Measurements from ENCODE around the gene UGT2B15.
"Not testable (repeated sequence)": the region's sequence is repeated elsewhere in the genome, so short reads cannot be mapped to it uniquely, and the experiment has no call there.

The UGT2B15 gene

DNA sequence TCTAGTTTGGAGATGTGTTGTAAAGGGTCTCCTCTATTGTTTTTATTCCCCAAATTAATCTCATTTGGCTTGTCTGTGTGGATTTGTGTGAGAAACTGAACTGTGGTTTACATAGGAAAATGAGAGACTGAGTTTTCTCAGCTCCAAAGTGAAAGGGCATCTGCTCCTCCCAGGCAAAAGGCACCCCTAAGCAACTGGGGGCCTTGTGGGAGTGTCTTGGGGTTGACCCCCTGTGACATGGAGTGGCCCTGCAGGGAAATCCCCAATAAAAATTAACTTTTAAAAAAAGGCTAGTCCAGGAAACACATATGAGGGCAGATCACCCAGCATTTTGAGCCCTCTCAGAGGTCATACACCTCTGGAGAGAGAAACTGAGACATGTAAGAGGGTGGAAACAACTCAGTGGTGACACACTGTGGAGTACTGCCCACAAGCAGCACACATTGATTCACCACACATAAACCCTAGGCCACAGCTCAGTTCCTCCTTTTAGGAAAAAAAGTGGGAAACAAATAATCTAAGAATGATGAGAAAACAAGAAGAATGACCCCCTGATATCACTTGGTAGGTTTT is 13.3 kb downstream of the UGT2B15 start:
- FAIRE-seq, result peak; percentile 100
- DNase-seq (ENCODE audit: extremely low spot score, insufficient read length, low read depth), result not testable (repeated sequence)

DNA sequence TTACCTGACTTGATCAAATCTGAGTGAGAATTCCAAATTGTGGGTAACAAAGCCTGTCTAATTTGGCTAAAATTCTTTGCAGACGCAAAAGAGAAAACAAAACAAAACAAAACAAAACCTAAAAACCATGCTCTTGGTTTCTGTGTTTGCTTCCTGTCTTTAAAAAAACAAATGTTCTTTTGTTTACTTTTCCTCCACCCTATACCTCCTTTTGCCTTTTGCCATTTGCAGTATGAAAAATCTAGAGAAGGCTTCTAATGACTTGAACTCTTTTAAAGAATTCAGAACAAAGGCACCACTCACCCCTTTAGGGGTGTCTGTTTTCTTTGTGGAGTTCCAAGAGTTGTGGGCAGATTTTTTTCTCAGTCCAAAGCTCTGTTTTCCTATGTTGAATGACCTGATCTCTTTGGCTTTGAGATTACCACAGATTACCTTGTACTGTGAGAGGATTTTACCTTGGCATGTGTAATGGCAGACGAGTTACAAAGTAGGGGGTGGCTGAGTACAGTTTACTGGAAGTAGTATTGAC is 13.9 kb downstream of the UGT2B15 start:
- not testable (repeated sequence) for FAIRE-seq; DNase-seq (ENCODE audit: extremely low spot score, insufficient read length, low read depth)

DNA sequence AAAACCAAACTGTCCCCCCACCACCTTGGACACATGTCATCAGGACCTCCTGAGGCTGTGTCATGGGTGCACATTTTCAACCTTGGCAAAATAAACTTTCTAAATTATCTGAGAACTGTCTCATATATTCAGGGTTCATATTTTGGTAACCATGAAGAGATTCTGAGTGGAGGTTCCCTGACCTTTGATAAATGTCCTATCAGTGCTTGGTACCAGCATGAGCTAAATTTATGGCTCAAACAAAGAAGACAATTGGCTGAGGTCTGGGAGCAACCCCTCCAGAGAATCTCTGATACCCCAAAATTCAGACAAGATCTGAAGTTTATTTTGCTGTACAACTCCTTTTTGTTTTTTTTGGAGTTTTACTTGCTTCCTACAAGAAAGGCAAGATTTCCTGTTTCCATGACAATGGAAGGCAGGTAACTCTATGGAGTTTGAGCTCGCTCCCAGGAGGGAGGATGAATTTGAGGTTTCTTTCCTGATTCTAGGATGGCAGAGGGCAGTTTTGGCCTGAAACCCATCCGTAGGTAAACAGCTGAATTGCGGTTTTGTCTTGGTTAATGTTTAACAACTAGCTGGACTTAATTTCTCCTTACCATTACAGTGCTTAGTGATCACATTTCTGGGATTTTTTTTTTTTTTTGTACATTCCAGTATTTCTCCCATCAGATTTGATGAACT is 14.5 kb downstream of the UGT2B15 start:
- no peak for DNase-seq (ENCODE audit: extremely low spot score, insufficient read length, low read depth)
- no peak for FAIRE-seq

DNA sequence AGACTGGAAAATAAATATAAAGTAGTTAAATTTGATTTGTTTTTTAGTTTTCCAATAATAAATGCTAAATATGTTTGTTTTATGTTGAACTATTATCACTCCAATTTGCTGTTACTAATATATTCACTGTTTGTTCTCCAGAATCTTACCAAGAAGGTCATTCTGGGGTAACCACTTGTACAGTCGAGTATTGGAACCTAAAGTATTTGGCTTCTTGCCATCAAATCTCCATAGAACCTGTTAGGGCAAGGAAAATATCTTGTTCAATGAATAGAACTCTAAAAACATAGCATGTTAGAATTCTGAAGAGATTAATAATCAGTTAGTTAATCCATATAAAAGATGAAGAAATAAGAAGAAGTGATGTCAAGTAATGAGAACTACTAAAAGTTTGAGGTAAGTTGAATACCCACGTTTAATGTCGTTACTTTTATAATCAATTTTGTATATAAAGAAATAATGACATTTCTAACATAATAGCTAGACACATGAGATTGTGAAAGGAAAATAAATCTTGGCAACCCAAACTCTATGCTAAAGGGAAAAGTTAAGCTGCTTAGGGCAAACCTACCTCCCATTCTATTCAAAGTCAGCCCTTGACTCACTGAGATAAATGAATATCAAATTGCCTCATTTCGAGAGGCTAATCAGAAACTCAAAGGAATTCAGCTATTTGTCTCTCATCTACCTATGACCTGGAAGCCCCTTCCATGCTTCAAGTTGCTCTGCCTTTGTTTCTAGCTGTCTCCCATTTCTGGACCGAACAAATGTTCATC is 15.3 kb downstream of the UGT2B15 start:
- DNase-seq (ENCODE audit: extremely low spot score, insufficient read length, low read depth), result no peak
- peak; percentile 63 for FAIRE-seq

DNA sequence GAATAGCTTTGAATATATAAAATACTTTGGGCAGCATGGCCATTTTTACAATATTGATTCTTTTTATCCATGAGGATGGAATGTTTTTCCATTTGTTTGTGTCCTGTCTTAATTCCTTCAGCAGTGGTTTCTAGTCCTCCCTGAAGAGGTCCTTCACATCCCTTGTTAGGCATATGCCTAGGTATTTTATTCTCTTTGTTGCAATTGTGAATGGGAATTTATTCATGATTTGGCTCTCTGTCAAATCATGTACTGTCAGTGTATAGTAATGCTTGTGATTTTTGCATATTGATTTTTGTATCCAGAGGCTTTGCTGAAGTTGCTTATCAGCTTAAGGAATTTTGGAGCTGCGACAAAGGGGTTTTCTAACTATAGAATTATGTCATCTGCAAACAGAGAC is 18.5 kb downstream of the UGT2B15 start:
- FAIRE-seq (no peak), DNase-seq (ENCODE audit: extremely low spot score, insufficient read length, low read depth) (no peak)

DNA sequence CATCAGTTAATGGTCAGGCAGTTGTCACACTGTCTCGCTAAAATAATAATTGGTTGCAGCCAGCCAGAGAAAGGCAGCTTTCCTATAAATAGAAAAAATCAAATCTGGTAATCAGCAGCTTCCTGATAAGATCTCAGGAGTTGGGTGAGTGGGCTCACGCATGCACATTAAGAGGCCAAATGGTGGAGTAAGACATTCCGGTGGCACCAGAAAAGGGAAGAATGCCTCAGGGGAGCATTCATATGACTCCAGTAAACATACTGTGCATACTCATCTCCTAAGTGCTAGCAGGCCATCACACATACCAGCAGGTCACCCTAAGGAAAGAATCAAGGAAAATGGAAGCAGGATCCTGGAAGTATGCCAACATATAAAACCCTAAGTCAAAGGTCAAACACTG is 40.1 kb downstream of the UGT2B15 start:
- DNase-seq (ENCODE audit: extremely low spot score, insufficient read length, low read depth) (no peak), FAIRE-seq (no peak)

DNA sequence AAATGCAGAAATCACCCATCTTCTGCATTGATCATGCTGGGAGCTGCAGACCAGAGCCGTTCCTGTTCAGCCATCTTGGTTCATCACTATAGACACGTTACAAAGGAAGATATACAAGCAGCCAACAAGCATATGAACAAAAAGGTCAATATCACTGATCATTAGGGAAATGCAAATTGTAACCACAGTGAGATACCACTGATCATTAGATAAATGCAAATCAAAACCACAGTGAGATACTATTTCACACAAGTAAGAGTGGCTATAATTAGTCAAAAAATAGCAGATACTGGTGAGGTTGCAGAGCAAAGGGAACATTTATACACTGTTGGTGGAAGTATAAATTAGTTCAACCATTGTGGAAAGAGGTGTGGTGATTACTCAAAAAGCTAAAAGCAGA is 47.7 kb downstream of the UGT2B15 start:
- DNase-seq (ENCODE audit: extremely low spot score, insufficient read length, low read depth), result not testable (repeated sequence)
- FAIRE-seq, result peak; percentile 83

DNA sequence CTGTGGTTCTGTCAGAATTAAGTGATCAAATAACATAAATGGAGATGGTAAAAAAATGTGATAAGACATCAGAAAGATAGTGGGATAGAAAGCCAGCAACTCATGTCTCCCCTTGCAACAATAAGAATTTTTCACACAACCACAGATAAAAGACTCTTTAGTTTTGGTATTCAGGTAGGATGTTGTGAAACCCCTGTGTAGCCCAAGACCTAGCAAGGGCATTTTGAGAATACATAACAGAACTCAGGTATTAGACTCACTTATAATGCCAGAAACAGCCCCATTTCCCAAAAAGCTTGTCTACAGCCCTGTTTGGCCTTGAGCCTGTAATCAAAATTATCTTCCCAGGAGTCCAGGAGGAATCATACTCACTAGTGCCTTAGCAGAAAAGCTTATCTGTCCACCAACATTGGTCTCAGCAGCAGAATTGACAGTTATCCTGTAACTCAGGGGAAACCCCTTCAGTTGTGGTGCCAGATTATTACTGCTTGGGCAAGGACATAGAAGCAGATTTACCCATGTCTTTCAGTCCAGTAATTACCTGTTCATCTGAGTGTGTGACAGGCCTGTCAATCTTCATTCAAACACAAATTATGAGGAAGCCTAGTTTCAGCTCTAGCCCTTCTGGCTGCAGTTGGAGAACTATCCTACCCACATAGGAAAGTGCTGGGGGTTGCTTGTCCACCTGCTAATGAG is 53.3 kb downstream of the UGT2B15 start:
- FAIRE-seq, result peak; percentile 70
- no peak for DNase-seq (ENCODE audit: extremely low spot score, insufficient read length, low read depth)

DNA sequence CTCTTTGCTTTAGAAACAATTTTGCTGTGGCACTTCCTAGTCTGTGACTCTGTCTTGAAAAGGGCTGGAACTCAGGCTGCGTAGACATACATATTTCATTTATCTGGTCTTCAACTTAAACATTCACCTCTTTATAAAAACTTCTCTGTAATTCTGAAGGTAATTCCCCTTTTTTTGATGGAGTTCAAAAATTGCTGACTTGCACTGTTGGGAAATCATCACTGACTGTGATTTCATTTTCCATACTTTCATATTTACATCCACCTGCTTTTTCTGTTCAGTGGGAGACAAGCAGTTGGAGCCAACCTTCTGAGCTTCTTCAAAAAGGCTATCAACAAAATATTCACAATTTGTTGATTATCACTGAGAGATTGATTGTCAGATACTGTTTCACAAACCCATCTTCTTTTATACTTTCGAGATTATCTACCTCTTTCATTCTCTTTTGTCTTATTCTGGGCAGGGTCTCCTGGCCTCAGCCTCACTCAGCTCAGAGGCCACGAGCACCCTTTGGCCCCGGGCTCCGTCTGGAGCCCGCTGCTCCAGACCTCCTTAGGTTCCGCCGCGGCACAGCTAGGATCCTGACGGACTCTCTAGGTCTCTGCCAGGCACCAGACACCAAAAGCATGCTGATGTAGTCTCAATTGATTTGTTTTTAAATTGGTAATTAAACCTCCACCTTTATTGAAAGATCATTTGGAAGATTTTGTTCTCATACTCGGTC is 54.6 kb downstream of the UGT2B15 start:
- DNase-seq (ENCODE audit: extremely low spot score, insufficient read length, low read depth), result no peak
- no peak for FAIRE-seq

DNA sequence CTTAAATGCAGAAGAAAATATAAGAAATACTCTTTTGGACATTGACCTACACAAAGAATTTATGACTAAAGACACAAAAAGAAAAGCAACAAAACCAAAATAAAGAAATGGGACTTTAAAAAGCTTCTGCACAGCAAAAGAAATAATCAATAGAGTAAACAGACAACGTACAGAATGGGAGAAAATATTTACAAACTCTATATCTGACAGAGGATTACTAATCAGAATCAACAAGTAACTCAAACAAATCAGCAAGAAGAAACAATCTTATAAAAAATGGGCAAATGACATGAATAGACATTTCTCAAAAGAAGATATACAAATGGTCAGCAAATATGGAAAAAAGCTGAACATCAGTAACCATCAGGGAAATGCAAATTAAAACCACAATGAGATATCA is 56.7 kb downstream of the UGT2B15 start:
- DNase-seq (ENCODE audit: extremely low spot score, insufficient read length, low read depth) (no peak), FAIRE-seq (no peak)

DNA sequence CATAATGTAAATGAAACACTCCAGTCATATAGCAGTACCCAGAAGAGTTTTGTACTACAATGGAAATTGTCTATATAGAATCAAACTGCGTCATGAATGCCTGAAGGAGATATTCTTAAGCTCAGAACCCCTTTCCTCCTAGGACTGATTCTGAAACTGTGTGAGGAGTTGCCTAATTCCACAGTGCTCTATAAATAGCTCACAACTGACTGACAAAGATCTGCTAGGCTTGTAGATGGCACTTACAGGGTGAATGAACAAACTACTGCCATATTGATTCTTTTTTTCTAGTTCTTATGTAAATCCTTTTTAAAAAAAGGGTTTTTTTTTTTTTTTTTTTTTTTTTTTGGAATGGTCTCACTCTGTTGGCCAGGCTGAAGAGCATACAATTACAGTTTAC is 64.2 kb downstream of the UGT2B15 start:
- no peak for FAIRE-seq
- no peak for DNase-seq (ENCODE audit: extremely low spot score, insufficient read length, low read depth)

DNA sequence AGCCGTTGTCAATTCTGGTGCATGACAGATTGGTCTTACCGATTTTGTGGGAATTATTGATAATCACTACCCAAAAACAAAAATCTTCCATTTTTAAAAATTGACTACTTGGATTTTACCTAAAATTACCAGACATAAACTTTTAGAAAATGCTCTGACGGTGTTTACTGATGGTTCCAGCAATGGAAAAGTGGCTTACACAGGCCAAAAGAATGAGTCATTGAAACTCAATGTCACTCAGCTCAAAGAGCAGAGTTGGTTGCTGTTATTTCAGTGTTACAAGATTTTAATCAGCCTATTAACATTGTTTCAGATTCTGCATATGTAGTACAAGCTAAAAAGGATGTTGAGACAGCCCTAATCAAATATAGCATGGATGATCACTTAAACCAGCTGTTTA is 71.3 kb downstream of the UGT2B15 start:
- no peak for FAIRE-seq
- DNase-seq (ENCODE audit: extremely low spot score, insufficient read length, low read depth), result no peak

DNA sequence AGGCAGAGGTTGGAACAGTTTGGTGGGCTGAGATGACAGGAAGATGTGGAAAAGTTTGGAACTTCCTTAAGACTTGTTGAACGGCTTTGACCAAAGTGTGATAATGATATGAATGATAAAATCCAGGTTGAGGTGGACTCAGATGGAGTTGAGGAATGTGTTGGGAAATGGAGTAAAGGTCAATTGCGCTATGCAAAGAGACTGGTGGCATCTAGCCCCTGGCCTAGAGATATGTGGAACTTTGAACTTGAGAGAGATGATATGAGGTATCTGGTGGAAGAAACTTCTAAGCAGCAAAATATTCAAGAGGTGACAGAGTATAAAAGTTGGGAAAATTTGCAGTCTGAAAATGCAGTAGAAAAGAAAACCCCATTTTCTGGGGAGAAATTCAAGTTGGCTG is 73.0 kb downstream of the UGT2B15 start:
- FAIRE-seq, result no peak
- DNase-seq (ENCODE audit: extremely low spot score, insufficient read length, low read depth), result no peak
